GM18502 (cell line): ENCODE measurements around the gene WDR18.
A peak's percentile ranks its signal among the peaks of the same experiment; 100 is the strongest.

Source experiments
- ATAC-seq: cut with Tn5 transposase; IDR thresholded peaks from one replicate; pipeline ENCODE4 v1.9.1; 2021; ENCODE audit warnings: mild to moderate bottlenecking; ENCODE audit not compliant: unreplicated experiment, poor library complexity

WDR18 gene

DNA sequence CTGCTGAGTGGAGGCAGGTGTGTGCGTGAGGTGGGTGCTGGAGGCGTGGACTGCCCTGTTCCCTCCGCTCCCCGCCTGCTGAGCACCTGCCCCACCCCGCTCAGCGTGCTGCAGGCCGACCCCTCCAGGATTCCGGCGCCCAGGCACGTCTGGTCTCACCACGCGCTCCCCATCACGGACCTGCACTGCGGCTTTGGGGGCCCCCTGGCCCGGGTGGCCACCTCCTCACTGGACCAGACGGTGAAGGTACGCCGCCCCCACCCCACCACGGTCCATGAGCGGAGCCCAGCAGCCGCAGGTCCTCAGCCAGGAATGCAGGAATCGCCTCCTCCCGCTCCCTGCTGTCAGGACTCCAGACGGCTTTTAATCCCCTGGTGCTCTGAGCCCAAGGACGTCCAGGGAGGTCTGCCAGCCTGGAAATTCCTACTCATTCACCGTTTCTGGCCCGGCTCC, 6.0 kb downstream of the WDR18 start:
- no peak for ATAC-seq

DNA sequence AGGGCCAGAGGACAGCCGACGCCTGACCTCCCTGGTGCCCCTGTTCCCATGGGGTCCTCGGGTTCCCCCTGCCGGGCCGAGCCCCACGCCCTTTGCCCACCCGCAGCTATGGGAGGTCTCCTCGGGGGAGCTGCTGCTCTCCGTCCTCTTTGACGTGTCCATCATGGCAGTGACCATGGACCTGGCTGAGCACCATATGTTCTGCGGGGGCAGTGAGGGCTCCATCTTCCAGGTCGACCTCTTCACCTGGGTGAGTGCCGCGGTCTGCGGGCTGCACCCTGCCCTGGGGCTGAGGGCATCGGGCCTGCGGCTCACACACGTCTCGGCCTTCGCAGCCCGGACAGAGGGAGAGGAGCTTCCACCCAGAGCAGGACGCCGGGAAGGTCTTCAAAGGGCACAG, 6.6 kb downstream of the WDR18 start:
- ATAC-seq, result no peak

DNA sequence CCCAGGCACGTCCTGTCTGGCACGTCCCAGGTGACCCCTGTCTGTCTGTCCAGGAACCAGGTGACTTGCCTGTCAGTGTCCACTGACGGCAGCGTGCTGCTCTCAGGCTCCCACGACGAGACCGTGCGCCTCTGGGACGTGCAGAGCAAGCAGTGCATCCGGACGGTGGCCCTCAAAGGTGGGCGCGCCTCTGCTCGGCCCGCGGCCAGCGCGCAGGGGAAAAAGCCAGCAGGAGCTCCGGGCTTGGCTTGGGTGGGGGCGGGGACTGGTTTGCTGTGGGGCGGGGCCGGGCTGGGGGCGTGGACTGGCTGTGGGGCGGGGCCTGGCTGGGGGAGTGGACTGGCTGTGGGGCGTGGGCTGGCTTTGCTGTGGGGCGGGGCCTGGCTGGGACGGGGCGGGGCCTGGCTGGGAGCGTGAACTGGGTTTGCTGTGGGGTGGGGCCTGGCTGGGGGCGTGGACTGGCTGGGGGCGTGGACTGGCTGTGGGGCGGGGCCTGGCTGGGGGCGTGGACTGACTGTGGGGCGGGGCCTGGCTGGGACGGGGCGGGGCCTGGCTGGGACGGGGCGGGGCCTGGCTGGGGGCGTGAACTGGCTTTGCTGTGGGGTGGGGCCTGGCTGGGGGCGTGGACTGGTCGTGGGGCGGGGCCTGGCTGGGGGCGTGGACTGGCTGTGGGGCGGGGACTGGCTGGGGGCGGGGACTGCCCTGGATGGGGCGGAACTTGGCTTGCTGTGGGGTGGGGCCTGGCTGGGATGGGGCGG, 7.2 kb downstream of the WDR18 start:
- no peak for ATAC-seq

DNA sequence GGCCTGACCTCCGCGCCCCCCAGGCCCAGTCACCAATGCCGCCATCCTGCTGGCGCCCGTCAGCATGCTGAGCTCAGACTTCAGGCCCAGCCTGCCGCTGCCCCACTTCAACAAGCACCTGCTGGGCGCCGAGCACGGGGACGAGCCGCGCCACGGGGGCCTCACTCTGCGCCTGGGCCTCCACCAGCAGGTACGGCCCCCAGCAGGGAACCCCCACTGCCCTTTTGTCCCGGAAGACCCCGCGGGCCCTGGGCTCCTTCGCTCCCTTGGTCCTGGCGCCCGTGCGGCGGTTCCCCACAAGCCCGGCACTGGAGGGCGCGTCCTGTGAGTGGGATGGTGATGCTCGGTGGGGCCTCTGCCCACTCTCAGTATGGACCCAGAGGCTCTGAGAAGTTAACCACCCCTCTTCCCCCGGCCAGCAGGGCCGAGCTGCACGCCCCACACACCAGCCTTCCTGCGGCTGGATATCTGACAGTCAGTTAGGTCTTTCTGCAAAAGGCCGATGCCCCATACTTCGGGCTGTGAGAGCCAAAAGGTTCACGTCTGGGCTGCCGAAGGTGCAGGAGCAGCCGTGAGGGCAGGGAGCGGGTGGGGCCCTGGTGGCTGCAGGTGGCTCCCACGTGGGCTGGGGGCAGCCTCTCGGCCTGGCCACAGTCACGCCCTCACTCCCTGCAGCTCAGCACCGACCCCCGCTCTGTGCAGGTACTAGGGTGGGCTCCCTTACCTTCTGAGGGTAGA, 8.0 kb downstream of the WDR18 start:
- no peak for ATAC-seq

DNA sequence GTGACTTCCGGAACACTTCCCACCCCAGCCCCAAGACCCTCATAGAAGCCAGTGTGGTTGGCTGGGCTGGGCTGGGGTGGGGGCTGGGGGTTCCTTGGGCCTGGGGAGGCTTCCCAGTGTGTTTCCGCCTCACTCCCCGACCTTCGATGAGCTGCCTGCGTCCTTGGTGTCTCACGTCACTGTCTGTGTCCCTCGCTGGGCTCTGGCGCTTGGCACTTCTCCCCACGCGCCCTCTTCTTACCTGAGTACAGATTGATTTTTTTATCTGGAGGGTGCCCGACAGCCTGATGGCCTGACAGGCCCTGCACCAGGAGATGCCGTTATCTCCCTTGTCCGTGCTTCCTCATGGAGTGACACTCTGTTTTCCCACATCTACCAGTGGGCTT, 8.5 kb downstream of the WDR18 start:
- ATAC-seq, result no peak

DNA sequence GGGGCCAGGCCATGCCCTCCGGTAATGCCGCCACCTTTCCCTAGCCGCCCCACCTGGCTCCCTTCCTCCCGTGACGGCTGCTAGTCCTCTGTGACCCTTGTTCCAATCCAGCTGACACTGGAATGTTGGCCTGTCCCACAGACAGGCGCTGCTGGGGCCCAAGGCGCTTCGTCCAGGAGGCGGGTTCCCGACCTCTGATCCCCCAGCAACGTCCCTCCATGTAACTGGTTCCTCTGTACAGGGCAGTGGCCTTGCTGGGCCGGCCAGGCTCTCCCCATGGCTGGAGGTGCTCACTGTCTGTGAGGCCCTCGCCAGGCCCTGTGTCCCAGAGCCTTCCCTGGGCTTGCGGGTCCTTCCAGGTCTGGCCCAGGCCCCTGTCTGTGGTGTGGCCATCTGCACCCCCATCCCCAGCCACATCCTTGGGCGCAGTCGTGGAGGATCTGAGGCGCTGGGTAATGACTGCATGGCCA, 9.3 kb downstream of the WDR18 start:
- no peak for ATAC-seq

DNA sequence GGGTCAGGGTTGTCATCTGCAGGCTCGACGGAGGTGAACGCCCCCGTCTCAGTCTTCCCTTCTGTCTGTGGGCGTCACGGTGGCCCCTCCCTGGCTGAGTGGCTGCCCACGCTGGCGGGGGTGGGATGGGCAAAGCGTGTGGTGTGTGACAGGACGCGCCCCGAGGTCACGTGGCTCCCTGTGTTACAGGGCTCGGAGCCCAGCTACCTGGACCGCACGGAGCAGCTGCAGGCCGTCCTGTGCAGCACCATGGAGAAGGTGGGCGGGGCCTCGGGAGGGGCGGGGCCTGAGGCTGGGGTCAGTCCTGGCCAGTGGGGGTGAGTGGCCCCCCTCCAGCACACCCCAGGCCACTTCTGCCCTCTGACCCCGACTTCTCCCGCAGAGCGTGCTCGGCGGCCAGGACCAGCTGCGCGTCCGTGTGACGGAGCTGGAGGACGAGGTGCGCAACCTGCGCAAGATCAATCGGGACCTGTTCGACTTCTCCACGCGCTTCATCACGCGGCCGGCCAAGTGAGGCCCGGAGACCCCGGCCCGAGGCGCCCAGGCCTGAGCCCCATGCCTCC, 9.8 kb downstream of the WDR18 start:
- ATAC-seq, result no peak

DNA sequence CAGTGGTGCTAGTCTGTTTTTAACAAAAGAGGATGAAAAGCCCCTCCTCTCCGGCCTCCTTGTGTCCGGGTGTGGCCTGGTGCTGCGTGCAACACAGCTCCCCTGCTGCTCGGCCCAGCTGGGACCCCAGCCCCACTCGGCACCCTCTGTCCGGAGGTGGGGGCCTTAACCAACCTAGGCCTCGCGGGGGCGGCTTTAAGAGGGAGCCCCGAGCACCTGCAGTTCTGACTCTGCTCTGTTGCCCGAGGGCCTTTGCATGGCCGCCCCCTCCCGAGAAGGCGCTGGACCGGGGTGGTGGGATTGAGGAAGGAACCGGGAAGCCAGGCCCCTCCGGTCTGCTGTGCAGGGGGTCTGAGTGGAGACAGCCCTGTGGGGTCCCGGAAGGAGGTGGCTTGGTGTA, 10.4 kb downstream of the WDR18 start:
- no peak for ATAC-seq

DNA sequence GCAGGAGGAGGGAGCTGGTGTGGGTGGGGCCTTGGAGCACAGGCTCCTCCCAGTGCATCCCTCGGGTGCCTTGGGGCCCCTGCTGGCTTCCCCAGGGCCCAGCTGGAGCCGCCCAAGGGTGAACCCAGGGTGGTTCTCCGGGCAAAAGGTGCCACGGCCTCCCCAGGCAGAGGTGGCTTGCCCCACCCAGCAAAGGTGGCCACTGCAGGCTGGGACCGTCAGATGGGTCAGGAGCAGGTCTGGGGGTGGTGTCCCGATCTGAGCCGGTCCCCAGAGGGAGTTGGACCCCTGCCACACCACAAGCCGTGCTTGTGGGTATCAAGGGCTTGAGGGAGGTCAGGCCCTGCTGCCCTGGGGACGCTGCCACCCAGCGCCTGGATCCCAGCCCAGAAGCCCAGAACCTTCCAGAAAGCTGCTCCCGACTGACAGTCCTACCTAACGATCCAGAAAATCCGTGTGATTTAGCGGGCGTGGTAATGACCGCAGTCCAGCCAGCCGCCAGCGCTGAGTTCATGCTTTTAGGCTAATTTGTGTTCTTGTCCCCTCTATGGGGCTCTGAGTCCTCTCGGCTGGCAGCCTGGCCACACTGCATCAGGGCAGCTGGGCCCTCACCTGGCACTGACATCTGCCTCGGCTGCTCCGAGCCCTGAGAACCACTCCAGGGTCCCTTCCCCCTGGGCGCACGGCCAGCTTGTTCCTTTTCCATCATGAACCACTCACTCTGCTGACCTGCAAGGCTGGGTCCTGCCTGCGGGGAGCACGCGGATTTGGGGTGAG, 11.1 kb downstream of the WDR18 start:
- no peak for ATAC-seq

DNA sequence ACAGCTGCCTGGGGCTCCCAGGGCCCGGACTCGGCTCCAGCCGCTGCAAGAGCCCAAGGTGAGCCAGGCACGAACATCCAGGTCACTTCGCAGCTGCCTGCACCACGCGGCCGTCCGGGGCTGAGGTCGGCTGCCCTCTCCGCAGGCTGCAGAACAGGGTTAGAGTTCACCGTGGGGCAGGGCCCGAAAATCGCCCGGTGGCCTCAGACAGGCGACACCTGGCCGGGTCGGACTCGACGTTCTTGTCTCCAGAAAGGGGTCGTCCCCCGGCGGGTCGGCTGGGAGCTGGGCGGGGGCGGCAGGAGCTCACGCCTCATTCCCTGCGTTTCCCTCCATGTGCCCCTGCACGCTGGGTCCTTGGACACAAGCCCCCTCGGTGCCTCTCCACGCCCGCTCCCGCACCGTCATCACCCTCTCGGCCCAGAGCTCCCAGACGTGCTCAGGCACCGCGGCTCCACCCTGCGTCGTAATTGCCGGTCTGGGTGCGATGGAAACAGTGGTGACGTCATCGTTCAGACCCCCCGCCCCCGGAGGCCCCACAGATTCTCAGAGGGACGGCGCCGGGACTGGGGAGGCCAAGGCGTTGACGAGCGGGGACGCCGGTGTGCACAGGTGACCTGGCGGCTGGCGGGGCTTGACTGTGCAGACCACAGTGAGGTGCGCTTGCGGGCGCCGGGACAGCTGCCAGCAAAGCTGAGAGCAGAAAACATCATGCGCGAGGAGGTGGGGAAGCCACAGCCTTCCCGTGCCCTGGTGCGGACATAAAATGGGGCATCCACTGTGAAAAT, 12.1 kb downstream of the WDR18 start:
- ATAC-seq, result no peak

DNA sequence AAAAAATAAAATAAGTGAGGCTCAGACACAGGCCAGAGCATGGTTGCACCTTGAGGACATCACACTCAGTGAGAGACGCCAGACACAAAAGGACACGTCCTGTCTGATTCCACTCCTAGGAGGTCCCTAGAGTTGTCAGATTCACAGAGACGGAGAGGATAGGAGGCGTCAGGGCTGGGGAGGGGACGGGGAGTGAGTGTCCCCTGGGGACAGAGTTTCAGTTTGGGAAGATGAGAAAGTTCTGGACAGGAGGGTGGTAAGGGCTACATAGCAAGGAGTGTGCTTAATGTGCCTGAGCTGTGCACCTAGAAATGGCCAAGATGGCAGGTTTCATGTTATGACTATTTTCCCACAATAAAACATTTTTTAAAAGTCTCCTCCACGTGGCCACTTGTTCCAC, 13.9 kb downstream of the WDR18 start:
- ATAC-seq, result no peak

DNA sequence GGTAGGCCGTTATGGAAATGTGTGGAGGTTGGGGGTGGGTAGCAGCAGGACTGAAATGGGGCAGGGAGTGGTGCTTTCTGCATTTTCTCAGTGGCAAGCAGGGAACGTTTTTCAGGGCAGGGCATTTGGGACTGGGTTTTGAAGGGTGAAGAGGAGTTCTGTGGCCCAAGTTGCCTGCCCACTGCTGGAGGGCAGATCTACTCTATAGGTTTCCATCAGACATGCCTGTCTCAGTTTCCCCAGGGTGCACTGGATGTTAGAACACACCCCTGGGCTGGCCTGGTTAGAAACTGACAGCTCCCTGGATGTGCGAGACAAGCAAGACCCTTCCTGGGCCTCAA, 15.2 kb downstream of the WDR18 start:
- no peak for ATAC-seq

DNA sequence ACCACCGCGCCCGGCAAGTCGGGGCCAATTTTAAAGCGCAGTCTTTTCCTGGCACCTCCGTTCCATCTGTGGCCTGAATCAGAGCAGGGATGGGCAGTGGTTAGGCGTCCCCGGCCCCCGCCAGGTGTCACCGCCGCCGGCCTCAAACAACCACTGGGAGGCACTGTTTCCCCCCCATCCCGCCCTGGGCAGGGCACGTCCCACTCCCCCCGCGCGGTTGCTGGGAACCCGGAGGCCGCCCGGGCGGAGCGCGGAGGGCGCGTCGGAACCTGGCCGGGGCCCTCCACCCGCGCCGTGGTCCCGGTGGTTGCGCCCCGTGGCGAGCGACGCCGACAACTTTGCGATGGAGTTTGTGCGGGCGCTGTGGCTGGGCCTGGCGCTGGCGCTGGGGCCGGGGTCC, 15.9 kb downstream of the WDR18 start, which contains the start of gene GRIN3B:
TSS of gene GRIN3B (plus strand) at position 325 of the 400 bp plus-strand sequence. CDS start at position 344, 19 bp downstream.
- ATAC-seq, result no peak

DNA sequence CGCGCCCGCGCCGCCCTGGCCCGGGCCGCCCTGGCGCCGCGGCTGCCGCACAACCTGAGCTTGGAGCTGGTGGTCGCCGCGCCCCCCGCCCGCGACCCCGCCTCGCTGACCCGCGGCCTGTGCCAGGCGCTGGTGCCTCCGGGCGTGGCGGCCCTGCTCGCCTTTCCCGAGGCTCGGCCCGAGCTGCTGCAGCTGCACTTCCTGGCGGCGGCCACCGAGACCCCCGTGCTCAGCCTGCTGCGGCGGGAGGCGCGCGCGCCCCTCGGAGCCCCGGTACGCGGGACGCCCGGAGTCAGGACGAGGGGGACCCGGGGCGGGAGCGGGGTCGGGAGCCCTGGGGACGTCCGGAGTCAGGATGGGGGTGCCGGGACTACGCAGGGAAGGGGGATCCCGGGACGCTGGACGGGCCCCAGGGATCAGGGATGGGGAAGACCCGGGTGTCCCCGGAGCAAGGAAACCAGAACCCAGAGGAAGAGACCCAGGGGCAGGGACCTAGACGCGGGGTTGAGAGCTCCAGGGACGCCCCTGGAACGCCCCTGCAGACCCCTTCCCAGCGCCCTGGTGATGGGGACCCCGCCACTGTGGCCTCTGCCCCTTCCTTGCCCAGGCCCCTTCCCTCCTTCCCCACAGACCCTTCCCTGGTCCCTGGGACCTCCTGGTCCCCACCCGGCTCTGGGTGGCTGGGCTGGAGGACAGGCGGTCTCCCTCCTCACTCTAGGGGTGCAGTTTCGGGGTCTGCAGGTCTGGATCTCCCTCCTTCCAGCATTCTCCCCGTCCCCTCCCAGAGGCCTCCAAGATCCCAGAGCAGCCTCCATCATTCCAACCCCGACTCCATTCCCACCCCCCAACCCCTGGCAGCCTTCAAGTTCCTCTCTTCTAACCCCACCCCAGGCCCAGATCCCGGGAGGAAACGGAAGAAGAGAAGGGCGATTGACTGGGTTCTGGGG, 16.7 kb downstream of the WDR18 start:
- ATAC-seq, result no peak

DNA sequence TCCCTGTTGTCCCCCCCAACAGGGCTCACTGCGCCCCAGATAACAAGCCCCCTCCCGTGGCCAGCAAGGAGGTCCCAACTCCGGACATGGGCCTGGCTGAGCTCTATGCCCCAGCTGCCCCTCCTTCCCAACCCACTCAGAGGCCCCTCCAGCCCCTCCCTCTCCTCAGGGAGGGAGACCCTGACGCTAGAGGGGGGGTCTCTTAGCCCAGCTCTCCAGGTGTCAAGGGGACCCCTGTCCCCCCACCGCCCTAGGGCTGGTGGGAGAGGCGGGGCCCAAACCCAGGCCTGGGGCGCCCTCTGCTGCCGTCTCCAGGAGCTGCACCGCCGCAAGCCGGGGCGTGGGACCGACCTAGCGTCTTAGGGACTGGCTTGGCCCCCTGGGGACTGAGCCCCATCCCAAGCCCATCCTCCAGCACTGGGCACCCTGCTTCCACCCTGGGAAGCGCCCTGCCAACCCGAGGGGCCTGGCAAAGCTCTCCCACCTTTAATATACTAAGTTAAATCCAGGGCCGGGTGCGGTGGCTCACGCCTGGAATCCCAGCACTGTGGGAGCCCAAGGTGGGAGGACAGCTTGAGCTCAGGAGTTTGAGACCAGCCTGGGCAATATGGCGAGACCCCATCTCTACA, 17.5 kb downstream of the WDR18 start:
- ATAC-seq, result peak; percentile 48

DNA sequence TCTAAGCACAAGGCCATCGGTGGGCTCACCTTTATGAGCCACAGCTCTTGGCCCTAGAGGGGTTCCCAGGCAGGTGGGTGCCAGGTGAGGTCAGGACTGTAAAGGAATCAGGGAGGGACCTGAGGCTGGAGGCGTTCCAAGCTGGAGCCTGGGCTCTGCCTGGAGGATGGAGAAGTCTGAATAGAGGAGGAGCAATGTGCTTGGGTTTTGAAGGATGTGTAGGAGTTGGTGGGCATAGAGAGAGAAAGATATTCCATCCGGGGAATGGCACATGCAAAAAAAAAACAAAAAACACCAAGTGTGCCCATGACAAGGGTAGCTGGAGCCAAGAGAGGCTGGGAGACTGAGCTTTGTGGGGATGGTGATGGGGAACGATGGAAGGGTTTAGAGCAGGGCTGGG, 18.5 kb downstream of the WDR18 start:
- no peak for ATAC-seq

DNA sequence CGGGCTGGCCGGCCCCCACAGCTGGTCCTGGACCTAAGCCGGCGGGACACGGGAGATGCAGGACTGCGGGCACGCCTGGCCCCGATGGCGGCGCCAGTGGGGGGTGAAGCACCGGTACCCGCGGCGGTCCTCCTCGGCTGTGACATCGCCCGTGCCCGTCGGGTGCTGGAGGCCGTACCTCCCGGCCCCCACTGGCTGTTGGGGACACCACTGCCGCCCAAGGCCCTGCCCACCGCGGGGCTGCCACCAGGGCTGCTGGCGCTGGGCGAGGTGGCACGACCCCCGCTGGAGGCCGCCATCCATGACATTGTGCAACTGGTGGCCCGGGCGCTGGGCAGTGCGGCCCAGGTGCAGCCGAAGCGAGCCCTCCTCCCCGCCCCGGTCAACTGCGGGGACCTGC, 19.1 kb downstream of the WDR18 start:
- ATAC-seq, result no peak

DNA sequence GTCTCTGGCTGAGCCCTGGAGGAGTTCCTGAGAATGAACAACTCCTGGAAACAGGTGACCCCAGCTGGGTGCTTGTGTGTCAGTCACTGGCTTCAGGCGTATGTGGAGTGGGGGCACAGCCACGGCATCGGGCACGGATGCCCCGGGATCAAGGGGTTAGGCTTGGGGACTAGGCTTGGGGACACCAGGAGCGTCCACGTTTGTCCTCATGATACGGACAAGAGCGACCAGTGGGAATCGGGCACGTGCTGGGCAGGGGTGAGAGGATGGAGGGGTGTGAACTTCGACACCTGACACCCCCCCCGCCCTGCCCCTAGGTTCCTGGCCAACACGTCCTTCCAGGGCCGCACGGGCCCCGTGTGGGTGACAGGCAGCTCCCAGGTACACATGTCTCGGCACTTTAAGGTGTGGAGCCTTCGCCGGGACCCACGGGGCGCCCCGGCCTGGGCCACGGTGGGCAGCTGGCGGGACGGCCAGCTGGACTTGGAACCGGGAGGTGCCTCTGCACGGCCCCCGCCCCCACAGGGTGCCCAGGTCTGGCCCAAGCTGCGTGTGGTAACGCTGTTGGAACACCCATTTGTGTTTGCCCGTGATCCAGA, 20.2 kb downstream of the WDR18 start:
- no peak for ATAC-seq
